OCI-LY1 (cell line): ENCODE measurements around the gene CLDND2.

ENCODE experiments used
- H2AFZ ChIP-seq: fragments of 200-600 bp; sonication (generic), shearing (Covaris generic); 2 replicates; pipeline ENCODE4 v1.6.0; 2014; ENCODE audit warnings: antibody characterized with exemption, mild to moderate bottlenecking, low read length
- H3F3A ChIP-seq: fragments of 200-600 bp; sonication (generic), shearing (Covaris generic); 2 replicates; pipeline ENCODE4 v1.6.0; 2014; ENCODE audit warnings: mild to moderate bottlenecking, antibody characterized with exemption, low read length, moderate library complexity; ENCODE audit not compliant: insufficient read depth
- H3K27ac ChIP-seq: fragments of 200-600 bp; sonication (generic); 2 replicates; pipeline ENCODE4 v1.5.1; 2014; ENCODE audit warnings: low read length, mixed run types, mild to moderate bottlenecking, low read depth; ENCODE audit not compliant: poor library complexity, severe bottlenecking
- H3K27me3 ChIP-seq: fragments of 200-600 bp; sonication (generic); 2 replicates; pipeline ENCODE4 v1.6.0; 2014; ENCODE audit warnings: antibody characterized with exemption, mild to moderate bottlenecking, low read length, moderate library complexity; ENCODE audit not compliant: insufficient read depth
- H3K36me3 ChIP-seq: fragments of 200-600 bp; sonication (generic); 2 replicates; pipeline ENCODE4 v1.6.1; 2014; ENCODE audit warnings: mild to moderate bottlenecking, antibody characterized with exemption, low read length, moderate library complexity, mixed read lengths; ENCODE audit not compliant: insufficient read depth
- H3K4me1 ChIP-seq: fragments of 200-600 bp; sonication (generic); 2 replicates; pipeline ENCODE4 v1.5.1; 2014; ENCODE audit warnings: mild to moderate bottlenecking, low read length, moderate library complexity; ENCODE audit not compliant: insufficient read depth, severe bottlenecking
- H3K4me2 ChIP-seq: fragments of 200-600 bp; sonication (generic), shearing (Covaris generic); 2 replicates; pipeline ENCODE4 v1.6.1; 2014; ENCODE audit warnings: low read length
- H3K4me3 ChIP-seq: fragments of 200-600 bp; sonication (generic); 2 replicates; pipeline ENCODE4 v1.5.1; 2014; ENCODE audit warnings: low read length, low read depth, mild to moderate bottlenecking, mixed read lengths; ENCODE audit not compliant: poor library complexity, severe bottlenecking
- H3K79me2 ChIP-seq: fragments of 200-600 bp; shearing (Covaris generic); 2 replicates; pipeline ENCODE4 v1.6.1; 2016; ENCODE audit warnings: mixed run types, low read length, mixed read lengths; ENCODE audit not compliant: insufficient read depth
- H3K9ac ChIP-seq: fragments of 200-600 bp; sonication (generic), shearing (Covaris generic); 2 replicates; pipeline ENCODE4 v1.6.1; 2014; ENCODE audit warnings: mild to moderate bottlenecking, low read length, mixed read lengths
- H3K9me2 ChIP-seq: fragments of 200-600 bp; sonication (generic), shearing (Covaris generic); 2 replicates; pipeline ENCODE4 v1.6.1; 2014; ENCODE audit warnings: low read depth, mild to moderate bottlenecking, low read length, mixed read lengths
- H3K9me3 ChIP-seq: fragments of 200-600 bp; shearing (Covaris generic); 2 replicates; pipeline ENCODE4 v1.6.1; 2014; ENCODE audit warnings: low read length, mixed read lengths
- H4K20me1 ChIP-seq: fragments of 200-600 bp; sonication (generic), shearing (Covaris generic); 2 replicates; pipeline ENCODE4 v1.6.0; 2016; ENCODE audit warnings: mild to moderate bottlenecking, low read length; ENCODE audit not compliant: insufficient read depth
- EZH2 ChIP-seq: fragments of 200-600 bp; sonication (generic), shearing (Covaris generic); IDR thresholded peaks from 2 replicates; pipeline ENCODE4 v1.8.0; 2017; ENCODE audit warnings: borderline replicate concordance, mixed run types, mild to moderate bottlenecking, antibody characterized with exemption, low read length, moderate library complexity, mixed read lengths
- TF ChIP-seq, protein P1 (sequence below): fragments of 200-600 bp; sonication (generic), shearing (Covaris generic); IDR thresholded peaks from 2 replicates; pipeline ENCODE4 v1.5.1; 2017; ENCODE audit warnings: mild to moderate bottlenecking, antibody characterized with exemption, low read length, moderate library complexity, mixed read lengths

Gene CLDND2

DNA sequence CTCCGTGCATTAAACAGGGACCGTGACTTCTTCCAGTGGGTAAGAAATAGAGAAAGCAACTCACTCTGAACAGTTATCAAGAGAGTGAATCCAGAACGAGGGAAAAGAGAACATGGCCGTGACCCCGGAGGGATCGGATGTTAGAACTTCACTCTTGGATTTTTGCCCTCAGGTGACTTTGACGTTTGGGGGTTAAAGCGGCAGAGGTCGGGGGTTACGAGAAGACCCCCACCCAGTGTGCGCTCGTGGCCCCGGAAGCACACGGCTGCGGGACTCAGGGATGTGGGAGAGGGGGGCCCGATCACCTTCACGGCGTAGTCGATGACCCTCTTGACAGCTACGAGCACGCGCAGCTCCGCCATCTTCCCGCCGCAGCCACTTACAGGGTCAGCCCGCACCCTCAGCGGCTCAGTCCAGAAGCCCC is 2.8 kb downstream of the CLDND2 start, which contains the start of gene ETFB:
Gene ETFB (minus strand): TSS at position 424 of the 424 bp plus-strand sequence. CDS start 62 bp downstream, at position 362.
- no peaks in the 10 kb centered on the region for H4K20me1 ChIP-seq
- no peaks in the 10 kb centered on the region for H3K79me2 ChIP-seq
- no peaks in the 10 kb centered on the region; the same call in 1 of the 2 replicates for H3K27me3 ChIP-seq
- peak within 1 kb of the TSS; percentile 99 for H3K9ac ChIP-seq
- H3K9me2 ChIP-seq, result no peaks in the 10 kb centered on the region
- peak within 1 kb of the TSS; percentile 90 for H3K4me3 ChIP-seq
- H2AFZ ChIP-seq, result no peak within 1 kb of the TSS
- H3K9me3 ChIP-seq, result no peaks in the 10 kb centered on the region
- TF ChIP-seq EZH2, result no peak
- TF ChIP-seq, protein P1, sequence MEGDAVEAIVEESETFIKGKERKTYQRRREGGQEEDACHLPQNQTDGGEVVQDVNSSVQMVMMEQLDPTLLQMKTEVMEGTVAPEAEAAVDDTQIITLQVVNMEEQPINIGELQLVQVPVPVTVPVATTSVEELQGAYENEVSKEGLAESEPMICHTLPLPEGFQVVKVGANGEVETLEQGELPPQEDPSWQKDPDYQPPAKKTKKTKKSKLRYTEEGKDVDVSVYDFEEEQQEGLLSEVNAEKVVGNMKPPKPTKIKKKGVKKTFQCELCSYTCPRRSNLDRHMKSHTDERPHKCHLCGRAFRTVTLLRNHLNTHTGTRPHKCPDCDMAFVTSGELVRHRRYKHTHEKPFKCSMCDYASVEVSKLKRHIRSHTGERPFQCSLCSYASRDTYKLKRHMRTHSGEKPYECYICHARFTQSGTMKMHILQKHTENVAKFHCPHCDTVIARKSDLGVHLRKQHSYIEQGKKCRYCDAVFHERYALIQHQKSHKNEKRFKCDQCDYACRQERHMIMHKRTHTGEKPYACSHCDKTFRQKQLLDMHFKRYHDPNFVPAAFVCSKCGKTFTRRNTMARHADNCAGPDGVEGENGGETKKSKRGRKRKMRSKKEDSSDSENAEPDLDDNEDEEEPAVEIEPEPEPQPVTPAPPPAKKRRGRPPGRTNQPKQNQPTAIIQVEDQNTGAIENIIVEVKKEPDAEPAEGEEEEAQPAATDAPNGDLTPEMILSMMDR, result peak; percentile 3; the same call in 1 of the 2 replicates
- peak within 1 kb of the TSS; percentile 80 for H3K4me2 ChIP-seq
- H3F3A ChIP-seq, result no peaks in the 10 kb centered on the region
- peak within 1 kb of the TSS; percentile 82 for H3K27ac ChIP-seq
- H3K4me1 ChIP-seq, result peaks cover 45% of the 10 kb centered on the region
- no peaks in the 10 kb centered on the region for H3K36me3 ChIP-seq

DNA sequence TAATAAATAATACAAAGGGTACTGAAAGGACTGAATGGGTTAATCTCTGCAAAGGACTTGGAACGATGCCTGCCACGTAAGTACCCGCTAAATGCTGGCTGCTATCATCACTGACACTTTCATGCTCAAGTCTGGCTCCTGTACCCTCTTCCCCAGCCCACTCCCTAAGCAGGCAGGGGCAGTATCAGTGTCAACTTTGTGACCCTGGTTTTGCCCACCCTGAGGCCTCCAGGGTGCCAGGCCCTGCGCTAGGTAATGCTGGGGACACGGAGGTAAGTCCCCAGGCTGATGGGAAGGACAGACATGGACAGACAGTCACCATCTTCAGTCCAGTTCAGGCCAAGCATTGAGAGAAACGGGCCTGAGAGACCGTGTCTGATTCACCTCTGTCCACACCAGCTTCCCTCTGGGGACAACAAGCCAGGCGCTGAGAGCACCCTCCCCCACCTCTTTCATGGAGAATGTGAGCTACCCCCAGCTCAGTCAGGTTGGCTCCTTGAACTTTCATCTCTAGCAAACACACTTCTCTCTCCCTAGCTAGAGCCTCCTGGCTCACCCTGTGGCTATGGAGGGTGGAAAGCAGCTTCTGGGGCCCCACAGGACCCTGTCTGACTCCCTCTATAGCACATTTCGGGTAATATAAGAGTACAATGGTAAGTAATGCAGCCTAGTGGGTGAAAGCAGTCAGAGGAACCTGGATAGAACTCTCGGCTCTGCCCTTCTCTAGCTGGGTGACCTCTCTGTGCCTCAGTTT is 3.4 kb downstream of the CLDND2 start:
- peak overlapping the region; percentile 82 for H3K27ac ChIP-seq
- peak overlapping the region; percentile 80 for H3K4me2 ChIP-seq
- TF ChIP-seq, protein P1, result peak; percentile 19; the same call in 1 of the 2 replicates
- TF ChIP-seq EZH2, result no peak
- H3K9me2 ChIP-seq, result no peaks in the 10 kb centered on the region
- no peaks in the 10 kb centered on the region for H3K79me2 ChIP-seq
- H4K20me1 ChIP-seq, result no peaks in the 10 kb centered on the region
- peaks cover 45% of the 10 kb centered on the region for H3K4me1 ChIP-seq
- H3K9ac ChIP-seq, result peak overlapping the region; percentile 99
- H3F3A ChIP-seq, result no peaks in the 10 kb centered on the region
- H3K27me3 ChIP-seq, result no peaks in the 10 kb centered on the region; the same call in 1 of the 2 replicates
- H3K9me3 ChIP-seq, result no peaks in the 10 kb centered on the region
- H2AFZ ChIP-seq, result no peak overlapping the region
- H3K4me3 ChIP-seq, result peak overlapping the region; percentile 90
- H3K36me3 ChIP-seq, result no peaks in the 10 kb centered on the region

DNA sequence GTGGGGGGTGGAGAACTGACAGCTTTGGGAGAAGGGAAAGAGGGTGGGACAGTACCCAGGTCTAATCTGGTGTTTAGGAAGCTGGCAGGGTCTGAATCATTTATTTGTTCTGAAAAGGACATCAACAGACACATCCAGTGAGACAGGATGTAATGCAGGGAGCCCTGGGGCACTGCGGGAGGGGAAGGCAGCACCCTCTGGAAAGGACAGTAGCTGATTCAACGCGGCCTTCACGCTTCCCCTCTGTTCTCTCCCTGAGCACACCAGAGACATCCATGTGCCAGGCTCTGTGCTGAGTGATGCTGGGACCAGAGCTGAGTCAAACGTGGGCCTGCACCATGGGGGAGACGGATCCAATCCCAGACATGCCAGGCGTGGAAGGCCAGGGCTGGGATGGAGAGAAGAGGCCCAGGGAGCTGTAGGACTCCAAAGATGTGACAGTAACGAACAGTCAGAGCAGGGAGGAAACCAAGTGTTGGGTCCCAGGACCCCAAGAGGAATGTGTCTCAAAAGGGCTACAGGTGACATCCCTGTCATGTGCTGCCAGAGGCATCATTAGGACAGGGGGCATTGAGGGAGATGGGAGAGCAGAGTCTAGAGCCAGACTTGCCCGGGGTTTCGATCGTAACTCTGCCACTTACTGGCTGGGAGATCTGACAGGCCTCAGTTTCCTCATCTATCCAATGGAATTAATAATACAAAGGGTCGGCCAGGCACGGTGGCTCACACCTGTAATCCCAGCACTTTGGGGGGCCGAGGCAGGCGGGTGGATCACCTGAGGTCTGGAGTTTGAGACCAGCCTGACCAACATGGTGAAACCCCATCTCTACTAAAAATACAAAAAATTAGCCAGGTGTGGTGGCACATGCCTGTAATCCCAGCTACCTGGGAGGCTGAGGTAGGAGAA is 4.3 kb downstream of the CLDND2 start:
- Histone ChIP-seq H3K79me2 (no peaks in the 10 kb centered on the region), H3F3A (no peaks in the 10 kb centered on the region), H3K4me1 (peaks cover 45% of the 10 kb centered on the region), H3K27me3 (no peaks in the 10 kb centered on the region), H4K20me1 (no peaks in the 10 kb centered on the region), H3K4me2 (peak overlapping the region; percentile 28; the same call in 1 of the 2 replicates), H3K9ac (no peak overlapping the region; the same call in 1 of the 2 replicates), H3K36me3 (no peaks in the 10 kb centered on the region), H3K9me3 (no peaks in the 10 kb centered on the region), H3K9me2 (no peaks in the 10 kb centered on the region), H3K27ac (no peak overlapping the region), H2AFZ (no peak overlapping the region), H3K4me3 (no peak overlapping the region)
- no peak for TF ChIP-seq EZH2
- TF ChIP-seq, protein P1, result no peak
